Thyroid gland (tissue), 4 donors: ENCODE results near the gene ZNF407. TPM values are rescaled to one million over a fixed set of nuclear protein-coding genes. Genes with fewer than 3 reads are reported as not detected.

Experiments used
- DNase-seq, 2 donors: peaks; one replicate each; pipeline ENCODE4 v3.0.0-alpha.2; 2019
- H3K27ac ChIP-seq, 3 donors: fragments of 200-600 bp; sonication (generic); 1 replicate in 2 of 3; 2 replicates in 1 of 3; pipeline ENCODE4 v1.5.1; 2016 to 2019; ENCODE audit warnings: mild to moderate bottlenecking in 1 of 3, moderate library complexity in 1 of 3
- H3K27me3 ChIP-seq: fragments of 200-600 bp; sonication (generic); one replicate; pipeline ENCODE4 v1.5.1; 2019
- H3K36me3 ChIP-seq, 2 donors: fragments of 200-600 bp; sonication (generic); one replicate each; pipeline ENCODE4 v1.5.1; 2016 to 2019
- H3K4me1 ChIP-seq, 2 donors: fragments of 200-600 bp; sonication (generic); one replicate each; pipeline ENCODE4 v1.5.1; 2017 to 2019
- H3K4me3 ChIP-seq, 3 donors: fragments of 200-600 bp; sonication (generic); replicated peaks in 1 of 3; 1 replicate in 2 of 3; 2 replicates in 1 of 3; pipeline ENCODE4 v1.5.1; 2016; ENCODE audit warnings: mild to moderate bottlenecking in 1 of 3
- H3K9me3 ChIP-seq: fragments of 200-600 bp; sonication (generic); one replicate; pipeline ENCODE4 v1.5.1; 2017
- POLR2A ChIP-seq, 2 donors: fragments of 450-650 bp; IDR thresholded peaks; one replicate each; pipeline ENCODE4 v1.6.1; 2017; ENCODE audit warnings: antibody characterized with exemption in 2 of 2, mild to moderate bottlenecking in 2 of 2, moderate library complexity in 1 of 2
- WGBS, 2 donors: methylation state at CpG; one replicate each; pipeline ENCODE4 v1.1.5; 2017; 5-methylcytosine and 5-hydroxymethylcytosine counted together
- intact Hi-C: fragments of 100-400 bp; cut with DNase I; formaldehyde crosslinking; loops from one replicate; pipeline ENCODE4 v1.15.1; 2023
- total RNA-seq, 4 donors: library from RNA; depleted of rRNA; stranded (reverse); fragments of >200 nt; gene quantifications; one replicate each; pipeline ENCODE4 v1.2.3, GENCODE V29; 2016
- TF ChIP-seq, protein P1 (sequence below), 6 experiments: fragments of 200-600 bp in 3 of 6; fragments of 450-650 bp in 3 of 6; sonication (generic) in 3 of 6; IDR thresholded peaks; one replicate each; pipeline ENCODE4 v1.5.1; 2016 to 2019; ENCODE audit warnings: antibody characterized with exemption in 6 of 6, mild to moderate bottlenecking in 2 of 6, inconsistent platforms in 1 of 6, moderate library complexity in 1 of 6

Gene ZNF407
- total RNA-seq, 4 donors from 2014 or later, result 20.2 to 40.0 (median 26.4) TPM

- intact Hi-C loops, result no loop called here
- 88 to 89% methylated on average over 21 of the region's 21 CpGs for WGBS, 2 donors
- Histone ChIP-seq H3K36me3 (no peaks in the 10 kb centered on the region), H3K27me3 (no peaks in the 10 kb centered on the region), H3K4me1 (peaks cover 9 to 18% of the 10 kb centered on the region in 2 donors), H3K9me3 (no peaks in the 10 kb centered on the region), H3K4me3 (no peak overlapping the region), H3K27ac (no peak overlapping the region)
- no peak for TF ChIP-seq POLR2A (IDR thresholded peaks at IDR 0.05)
- TF ChIP-seq, protein P1, sequence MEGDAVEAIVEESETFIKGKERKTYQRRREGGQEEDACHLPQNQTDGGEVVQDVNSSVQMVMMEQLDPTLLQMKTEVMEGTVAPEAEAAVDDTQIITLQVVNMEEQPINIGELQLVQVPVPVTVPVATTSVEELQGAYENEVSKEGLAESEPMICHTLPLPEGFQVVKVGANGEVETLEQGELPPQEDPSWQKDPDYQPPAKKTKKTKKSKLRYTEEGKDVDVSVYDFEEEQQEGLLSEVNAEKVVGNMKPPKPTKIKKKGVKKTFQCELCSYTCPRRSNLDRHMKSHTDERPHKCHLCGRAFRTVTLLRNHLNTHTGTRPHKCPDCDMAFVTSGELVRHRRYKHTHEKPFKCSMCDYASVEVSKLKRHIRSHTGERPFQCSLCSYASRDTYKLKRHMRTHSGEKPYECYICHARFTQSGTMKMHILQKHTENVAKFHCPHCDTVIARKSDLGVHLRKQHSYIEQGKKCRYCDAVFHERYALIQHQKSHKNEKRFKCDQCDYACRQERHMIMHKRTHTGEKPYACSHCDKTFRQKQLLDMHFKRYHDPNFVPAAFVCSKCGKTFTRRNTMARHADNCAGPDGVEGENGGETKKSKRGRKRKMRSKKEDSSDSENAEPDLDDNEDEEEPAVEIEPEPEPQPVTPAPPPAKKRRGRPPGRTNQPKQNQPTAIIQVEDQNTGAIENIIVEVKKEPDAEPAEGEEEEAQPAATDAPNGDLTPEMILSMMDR (IDR thresholded peaks at IDR 0.05), result no peak
- no peak for DNase-seq
These were observed 467.8 kb downstream of the ZNF407 start for GRCh38 chr18:75065251-75066000.

DNA sequence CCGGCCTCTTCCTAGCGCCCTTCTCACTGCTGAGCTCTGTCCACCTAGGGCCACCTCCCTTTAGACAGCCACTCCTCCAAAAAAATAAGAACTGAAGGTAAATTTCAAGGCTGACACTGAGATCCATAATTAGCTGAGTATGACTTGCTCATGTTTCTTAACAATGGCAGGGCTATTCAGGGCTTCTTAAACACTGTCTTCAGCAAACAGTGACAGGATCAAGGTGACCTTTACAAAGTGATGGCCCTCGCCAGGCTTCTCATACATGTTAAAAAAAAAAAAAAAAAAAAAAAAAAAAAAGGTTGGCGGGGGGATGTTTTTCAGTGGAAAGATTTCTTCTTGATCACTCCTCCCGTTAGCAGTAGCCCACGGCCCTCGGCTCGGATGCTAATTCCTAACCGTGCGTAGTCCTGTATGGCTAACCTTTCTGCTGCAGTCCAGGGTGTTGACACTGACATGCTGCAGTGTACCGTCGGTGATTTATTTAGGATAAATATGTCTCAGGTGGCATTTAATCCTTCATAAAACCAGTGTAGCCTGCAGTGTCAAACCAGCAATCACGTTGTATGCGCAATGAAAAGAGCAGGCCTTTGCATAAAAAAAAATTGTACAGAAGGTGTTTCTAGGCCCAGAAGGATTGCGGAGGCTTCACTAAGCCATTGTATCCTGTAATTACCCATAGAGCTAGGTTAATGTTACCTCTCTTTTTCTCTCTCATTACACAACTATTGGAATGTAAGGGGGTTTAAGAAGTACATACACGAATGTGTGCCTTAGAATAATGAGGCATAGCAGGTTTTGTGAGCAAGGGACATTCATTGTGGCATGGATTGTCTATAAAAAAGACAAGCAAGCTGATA, 468.6 kb downstream of the ZNF407 start:
- intact Hi-C loops, result no loop called here
- no peak overlapping the region for H3K27ac ChIP-seq
- no peaks in the 10 kb centered on the region for H3K9me3 ChIP-seq
- 93% methylated on average over 16 of the region's 16 CpGs for WGBS, 2 donors
- DNase-seq, result no peak
- no peaks in the 10 kb centered on the region for H3K36me3 ChIP-seq
- no peak overlapping the region for H3K4me3 ChIP-seq
- H3K27me3 ChIP-seq, result no peaks in the 10 kb centered on the region
- TF ChIP-seq, protein P1 (IDR thresholded peaks at IDR 0.05), result no peak
- TF ChIP-seq POLR2A (IDR thresholded peaks at IDR 0.05), result no peak
- peaks cover 16 to 25% of the 10 kb centered on the region in 2 donors for H3K4me1 ChIP-seq

GRCh38 chr18:75066936-75067335, 469.3 kb downstream of the ZNF407 start:
- TF ChIP-seq, protein P1 (IDR thresholded peaks at IDR 0.05), result no peak
- no peak for TF ChIP-seq POLR2A (IDR thresholded peaks at IDR 0.05)
- 92 to 93% methylated on average over 11 of the region's 11 CpGs for WGBS, 2 donors

GRCh38 chr18:75067996-75068645, 470.5 kb downstream of the ZNF407 start:
- no peak overlapping the region for H3K27ac ChIP-seq
- H3K9me3 ChIP-seq, result no peaks in the 10 kb centered on the region
- no peak for DNase-seq
- TF ChIP-seq, protein P1 (IDR thresholded peaks at IDR 0.05), result no peak
- no peak for TF ChIP-seq POLR2A (IDR thresholded peaks at IDR 0.05)
- H3K4me1 ChIP-seq, result peaks cover 18 to 33% of the 10 kb centered on the region in 2 donors
- intact Hi-C loops, result no loop called here
- 87% methylated on average over 17 of the region's 17 CpGs for WGBS, 2 donors
- no peak overlapping the region for H3K4me3 ChIP-seq
- H3K36me3 ChIP-seq, result no peaks in the 10 kb centered on the region
- H3K27me3 ChIP-seq, result no peaks in the 10 kb centered on the region

More at GRCh38 chr18:75066936-75067335, 469.3 kb downstream of the ZNF407 start:
- Histone ChIP-seq H3K4me3 (no peak overlapping the region), H3K27ac (no peak overlapping the region), H3K36me3 (no peaks in the 10 kb centered on the region), H3K4me1 (peaks cover 18 to 32% of the 10 kb centered on the region in 2 donors), H3K9me3 (no peaks in the 10 kb centered on the region), H3K27me3 (no peaks in the 10 kb centered on the region)
- DNase-seq, result no peak
- intact Hi-C loops, result no loop called here
